ENCODE results near the gene TYRO3.

The TYRO3 gene

GRCh38 chr15:41610048-41610447 lies 51.0 kb downstream of the TYRO3 start:
- DNase-seq: no peak

GRCh38 chr15:41620536-41621199 lies 61.7 kb downstream of the TYRO3 start:
- peak; percentile 11 for DNase-seq

GRCh38 chr15:41621200-41622193 lies 62.5 kb downstream of the TYRO3 start:
- DNase-seq: peak; percentile 90

- DNase-seq: no peak
Observed at GRCh38 chr15:41622901-41623300, 63.9 kb downstream of the TYRO3 start.

- no peak for DNase-seq
Observed at GRCh38 chr15:41627203-41627602, 68.2 kb downstream of the TYRO3 start.

- no peak for DNase-seq
Observed at GRCh38 chr15:41629463-41629862, 70.5 kb downstream of the TYRO3 start.

DNA sequence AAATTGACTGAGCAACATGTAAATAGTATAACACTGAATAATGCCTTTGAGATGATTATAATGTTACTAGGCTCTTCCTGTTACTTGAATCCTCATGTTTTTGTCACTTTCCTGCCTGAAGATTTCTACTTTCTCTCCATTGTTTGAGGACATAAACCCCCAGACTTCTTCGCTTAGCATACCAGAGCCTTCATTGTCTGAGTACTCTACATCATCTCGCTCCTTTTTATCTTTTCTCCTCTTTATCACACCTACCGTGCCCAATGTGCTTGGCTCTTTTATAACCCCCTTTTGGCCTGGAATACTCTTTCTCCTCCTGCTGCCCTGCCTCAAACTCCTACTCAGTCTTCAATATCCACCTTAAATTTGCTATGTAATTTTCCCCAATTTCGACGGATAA lies 70.9 kb downstream of the TYRO3 start:
- no peak for DNase-seq

- DNase-seq: no peak
Observed at GRCh38 chr15:41630616-41631217, 71.7 kb downstream of the TYRO3 start.

GRCh38 chr15:41631880-41632470 lies 73.0 kb downstream of the TYRO3 start:
- DNase-seq: no peak
